Liver (tissue), 9 donors: Measurements from ENCODE around the gene MB21D2. TPM values are rescaled to one million over a fixed set of nuclear protein-coding genes. Genes with fewer than 3 reads are reported as not detected.

ENCODE experiments used
- DNase-seq: peaks from one replicate; pipeline ENCODE4 v3.0.0-alpha.2; 2017; ENCODE audit warnings: low spot score
- H3K27ac ChIP-seq, 2 donors: one replicate each; pipeline ENCODE4 v1.7.0; 2013; ENCODE audit warnings: inconsistent platforms in 2 of 2, low read length in 2 of 2, control low read depth in 1 of 2, low read depth in 1 of 2, mild to moderate bottlenecking in 1 of 2
- H3K27me3 ChIP-seq, 4 donors: one replicate each; pipeline versions ENCODE4 v1.6.1 to v1.7.0; 2013; ENCODE audit warnings: low read length in 3 of 4, inconsistent platforms in 1 of 4, mild to moderate bottlenecking in 1 of 4, moderate library complexity in 1 of 4; ENCODE audit not compliant: control insufficient read depth in 4 of 4, insufficient read depth in 4 of 4
- H3K36me3 ChIP-seq, 4 donors: one replicate each; pipeline versions ENCODE4 v1.6.1 to v1.7.0; 2013; ENCODE audit warnings: low read length in 3 of 4, mild to moderate bottlenecking in 3 of 4, low read depth in 1 of 4, moderate library complexity in 1 of 4; ENCODE audit not compliant: control insufficient read depth in 4 of 4, insufficient read depth in 3 of 4
- H3K4me1 ChIP-seq, 4 donors: one replicate each; pipeline versions ENCODE4 v1.6.1 to v1.7.0; 2013; ENCODE audit warnings: low read length in 3 of 4, mild to moderate bottlenecking in 3 of 4, moderate library complexity in 1 of 4; ENCODE audit not compliant: control insufficient read depth in 4 of 4, insufficient read depth in 4 of 4
- H3K4me3 ChIP-seq, 3 donors: one replicate each; pipeline versions ENCODE4 v1.6.1 to v1.7.0; 2013; ENCODE audit warnings: low read length in 3 of 3, control low read depth in 1 of 3, low read depth in 1 of 3, mild to moderate bottlenecking in 1 of 3
- H3K9ac ChIP-seq, 2 donors: one replicate each; pipeline ENCODE4 v1.7.0; 2013; ENCODE audit warnings: low read length in 2 of 2, mild to moderate bottlenecking in 2 of 2, moderate library complexity in 2 of 2, control low read depth in 1 of 2, low read depth in 1 of 2
- H3K9me3 ChIP-seq, 4 donors: one replicate each; pipeline versions ENCODE4 v1.6.1 to v1.7.0; 2013; ENCODE audit warnings: low read length in 3 of 4; ENCODE audit not compliant: control insufficient read depth in 4 of 4
- ATF3 ChIP-seq: IDR thresholded peaks from 2 replicates; pipeline ENCODE4 v1.6.1; 2016; ENCODE audit warnings: antibody characterized with exemption
- EGR1 ChIP-seq, 2 donors: IDR thresholded peaks; 2 replicates each; pipeline ENCODE4 v1.6.1; 2016 to 2018; ENCODE audit warnings: antibody characterized with exemption in 2 of 2, low read depth in 2 of 2
- FOXA1 ChIP-seq: IDR thresholded peaks from 2 replicates; pipeline ENCODE4 v1.6.1; 2016; ENCODE audit warnings: antibody characterized with exemption
- FOXA2 ChIP-seq: IDR thresholded peaks from 2 replicates; pipeline ENCODE4 v1.6.1; 2016; ENCODE audit warnings: antibody characterized with exemption
- GABPA ChIP-seq, 2 donors: IDR thresholded peaks in 1 of 2; conservative IDR thresholded peaks in 1 of 2; 2 replicates each; pipeline ENCODE4 v1.6.1; 2016; ENCODE audit warnings: antibody characterized with exemption in 2 of 2, mild to moderate bottlenecking in 1 of 2, moderate library complexity in 1 of 2
- HNF4A ChIP-seq, 2 donors: conservative IDR thresholded peaks; 2 replicates each; pipeline ENCODE4 v1.6.1; 2016; ENCODE audit warnings: antibody characterized with exemption in 2 of 2, mild to moderate bottlenecking in 2 of 2
- JUND ChIP-seq, 2 donors: IDR thresholded peaks; 2 replicates each; pipeline ENCODE4 v1.6.1; 2016; ENCODE audit warnings: antibody characterized with exemption in 2 of 2
- MAX ChIP-seq: IDR thresholded peaks from 2 replicates; pipeline ENCODE4 v1.6.1; 2016; ENCODE audit warnings: antibody characterized with exemption
- RAD21 ChIP-seq, 2 donors: IDR thresholded peaks; 2 replicates each; pipeline ENCODE4 v1.6.1; 2016; ENCODE audit warnings: antibody characterized with exemption in 2 of 2, mild to moderate bottlenecking in 2 of 2
- RXRA ChIP-seq, 2 donors: IDR thresholded peaks; 2 replicates each; pipeline ENCODE4 v1.6.1; 2017 to 2018; ENCODE audit warnings: antibody characterized with exemption in 2 of 2, mild to moderate bottlenecking in 1 of 2
- SP1 ChIP-seq: IDR thresholded peaks from 2 replicates; pipeline ENCODE4 v1.6.1; 2018; ENCODE audit warnings: antibody characterized with exemption, mild to moderate bottlenecking
- TAF1 ChIP-seq: conservative IDR thresholded peaks from 2 replicates; pipeline ENCODE4 v1.6.1; 2016; ENCODE audit warnings: antibody characterized with exemption, mild to moderate bottlenecking
- YY1 ChIP-seq: IDR thresholded peaks from 2 replicates; pipeline ENCODE4 v1.6.1; 2016; ENCODE audit warnings: antibody characterized with exemption, mild to moderate bottlenecking
- WGBS: extraction: QIAGEN DNeasy Blood & Tissue Kit; methylation state at CpG from one replicate; pipeline ENCODE4 v1.1.7; 2013; 5-methylcytosine and 5-hydroxymethylcytosine counted together
- polyA plus RNA-seq, 2 donors: library from polyadenylated mRNA; stranded (reverse) in 1 of 2; unstranded in 1 of 2; fragments of 200-250 nt in 1 of 2; fragments of >200 nt in 1 of 2; fragmentation: Nextera tagmentation in 1 of 2; extraction: Ambion mirVana in 1 of 2; gene quantifications; one replicate each; pipeline versions ENCODE4 v1.2.1 to v1.2.3, GENCODE V29; 2013 to 2015
- total RNA-seq, 2 donors: library from RNA; depleted of rRNA; stranded (reverse); fragments of >200 nt; gene quantifications; one replicate each; pipeline ENCODE4 v1.2.3, GENCODE V29; 2014
- TF ChIP-seq, protein P1 (sequence below): IDR thresholded peaks from 2 replicates; pipeline ENCODE4 v1.6.1; 2016; ENCODE audit warnings: antibody characterized with exemption, mild to moderate bottlenecking
- TF ChIP-seq, protein P2 (sequence below): IDR thresholded peaks from 2 replicates; pipeline ENCODE4 v1.6.1; 2016; ENCODE audit warnings: antibody characterized with exemption
- donor health status: healthy.
- donor health status: healthy.
- donor health status: healthy.
- donor health status: healthy.
- donor health status: healthy.

Gene MB21D2
- total and polyA plus RNA-seq, 4 donors: 0.13 to 1.9 (median 0.46) TPM

- 87% methylated on average over 6 of the region's 6 CpGs for WGBS
- H3K27me3 ChIP-seq: no peaks in the 10 kb centered on the region
- no peak overlapping the region for H3K27ac ChIP-seq
- no peak for DNase-seq
- TF ChIP-seq, protein P1, sequence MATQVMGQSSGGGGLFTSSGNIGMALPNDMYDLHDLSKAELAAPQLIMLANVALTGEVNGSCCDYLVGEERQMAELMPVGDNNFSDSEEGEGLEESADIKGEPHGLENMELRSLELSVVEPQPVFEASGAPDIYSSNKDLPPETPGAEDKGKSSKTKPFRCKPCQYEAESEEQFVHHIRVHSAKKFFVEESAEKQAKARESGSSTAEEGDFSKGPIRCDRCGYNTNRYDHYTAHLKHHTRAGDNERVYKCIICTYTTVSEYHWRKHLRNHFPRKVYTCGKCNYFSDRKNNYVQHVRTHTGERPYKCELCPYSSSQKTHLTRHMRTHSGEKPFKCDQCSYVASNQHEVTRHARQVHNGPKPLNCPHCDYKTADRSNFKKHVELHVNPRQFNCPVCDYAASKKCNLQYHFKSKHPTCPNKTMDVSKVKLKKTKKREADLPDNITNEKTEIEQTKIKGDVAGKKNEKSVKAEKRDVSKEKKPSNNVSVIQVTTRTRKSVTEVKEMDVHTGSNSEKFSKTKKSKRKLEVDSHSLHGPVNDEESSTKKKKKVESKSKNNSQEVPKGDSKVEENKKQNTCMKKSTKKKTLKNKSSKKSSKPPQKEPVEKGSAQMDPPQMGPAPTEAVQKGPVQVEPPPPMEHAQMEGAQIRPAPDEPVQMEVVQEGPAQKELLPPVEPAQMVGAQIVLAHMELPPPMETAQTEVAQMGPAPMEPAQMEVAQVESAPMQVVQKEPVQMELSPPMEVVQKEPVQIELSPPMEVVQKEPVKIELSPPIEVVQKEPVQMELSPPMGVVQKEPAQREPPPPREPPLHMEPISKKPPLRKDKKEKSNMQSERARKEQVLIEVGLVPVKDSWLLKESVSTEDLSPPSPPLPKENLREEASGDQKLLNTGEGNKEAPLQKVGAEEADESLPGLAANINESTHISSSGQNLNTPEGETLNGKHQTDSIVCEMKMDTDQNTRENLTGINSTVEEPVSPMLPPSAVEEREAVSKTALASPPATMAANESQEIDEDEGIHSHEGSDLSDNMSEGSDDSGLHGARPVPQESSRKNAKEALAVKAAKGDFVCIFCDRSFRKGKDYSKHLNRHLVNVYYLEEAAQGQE: no peak
- TF ChIP-seq RAD21 (IDR thresholded peaks at IDR 0.05) (no peak), ATF3 (no peak), JUND (IDR thresholded peaks at IDR 0.05) (no peak), SP1 (no peak), YY1 (no peak), FOXA1 (no peak), FOXA2 (no peak), MAX (no peak), TAF1 (no peak), EGR1 (IDR thresholded peaks at IDR 0.05; ENCODE audit: low read depth in 2 of 2) (no peak)
- H3K36me3 ChIP-seq: no peaks in the 10 kb centered on the region
- H3K9ac ChIP-seq: no peak overlapping the region
- no peak overlapping the region for H3K4me3 ChIP-seq
- no peaks in the 10 kb centered on the region for H3K9me3 ChIP-seq
- H3K4me1 ChIP-seq: no peaks in the 10 kb centered on the region
Measured at GRCh38 chr3:192831111-192831644, 86.5 kb downstream of the MB21D2 start.

- no peak for DNase-seq
- WGBS: 84% methylated on average over 7 of the region's 7 CpGs
- H3K27me3 ChIP-seq: no peaks in the 10 kb centered on the region
- H3K4me1 ChIP-seq: peaks cover 0 to 3% (median 2%) of the 10 kb centered on the region in 4 donors
- no peaks in the 10 kb centered on the region for H3K9me3 ChIP-seq
- no peak overlapping the region for H3K9ac ChIP-seq
- H3K27ac ChIP-seq: no peak overlapping the region
- H3K4me3 ChIP-seq: no peak overlapping the region
- TF ChIP-seq SP1 (no peak), HNF4A (conservative IDR thresholded peaks at IDR 0.05) (no peak), JUND (IDR thresholded peaks at IDR 0.05) (no peak), RXRA (IDR thresholded peaks at IDR 0.05) (no peak), GABPA (IDR thresholded peaks at IDR 0.05 in 1 of 2, conservative IDR thresholded peaks at IDR 0.05 in 1 of 2) (no peak), MAX (no peak), EGR1 (IDR thresholded peaks at IDR 0.05; ENCODE audit: low read depth in 2 of 2) (no peak)
- TF ChIP-seq, protein P2, sequence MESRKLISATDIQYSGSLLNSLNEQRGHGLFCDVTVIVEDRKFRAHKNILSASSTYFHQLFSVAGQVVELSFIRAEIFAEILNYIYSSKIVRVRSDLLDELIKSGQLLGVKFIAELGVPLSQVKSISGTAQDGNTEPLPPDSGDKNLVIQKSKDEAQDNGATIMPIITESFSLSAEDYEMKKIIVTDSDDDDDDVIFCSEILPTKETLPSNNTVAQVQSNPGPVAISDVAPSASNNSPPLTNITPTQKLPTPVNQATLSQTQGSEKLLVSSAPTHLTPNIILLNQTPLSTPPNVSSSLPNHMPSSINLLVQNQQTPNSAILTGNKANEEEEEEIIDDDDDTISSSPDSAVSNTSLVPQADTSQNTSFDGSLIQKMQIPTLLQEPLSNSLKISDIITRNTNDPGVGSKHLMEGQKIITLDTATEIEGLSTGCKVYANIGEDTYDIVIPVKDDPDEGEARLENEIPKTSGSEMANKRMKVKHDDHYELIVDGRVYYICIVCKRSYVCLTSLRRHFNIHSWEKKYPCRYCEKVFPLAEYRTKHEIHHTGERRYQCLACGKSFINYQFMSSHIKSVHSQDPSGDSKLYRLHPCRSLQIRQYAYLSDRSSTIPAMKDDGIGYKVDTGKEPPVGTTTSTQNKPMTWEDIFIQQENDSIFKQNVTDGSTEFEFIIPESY: no peak
- H3K36me3 ChIP-seq: no peaks in the 10 kb centered on the region
Measured at GRCh38 chr3:192830291-192831110, 87.2 kb downstream of the MB21D2 start.
